H1 (cell line): ENCODE measurements around the gene GALP. TPM values are rescaled to one million over a fixed set of nuclear protein-coding genes. Genes with fewer than 3 reads are reported as not detected.

ENCODE experiments used
- CTCF ChIA-PET: fragments of 300-600 bp; sonication (Branson Sonifier 250); formaldehyde crosslinking; loops from one replicate; lab custom pipeline; 2021; ENCODE audit not compliant: partially characterized antibody; lab: Charles Lee
- POLR2A ChIA-PET: fragments of 300-600 bp; sonication (Branson Sonifier 250); formaldehyde crosslinking; loops from one replicate; lab custom pipeline; 2021; ENCODE audit warnings: inconsistent platforms; ENCODE audit not compliant: partially characterized antibody; lab: Charles Lee
- DNase-seq, 2 experiments: peaks; one replicate each; pipeline versions ENCODE4 v3.0.0 to v3.0.0-alpha.2; 2010 to 2022; ENCODE audit warnings: low spot score in 2 of 2, low read depth in 1 of 2, mixed read lengths in 1 of 2
- FAIRE-seq: peaks from 2 replicates; lab custom pipeline; 2011; peaks lifted over from hg19 to GRCh38; lab: Jason Lieb, UNC
- H2AFZ ChIP-seq: 2 replicates; pipeline ENCODE4 v1.8.1; 2012; ENCODE audit warnings: low read length, inconsistent platforms
- H2AK5ac ChIP-seq: 2 replicates; pipeline ENCODE4 v1.6.1; 2013; ENCODE audit warnings: low read depth, low read length
- H2BK120ac ChIP-seq: replicated peaks from 2 replicates; pipeline ENCODE3; 2013; ENCODE audit warnings: low read depth, low read length, inconsistent platforms
- H2BK12ac ChIP-seq: 2 replicates; pipeline ENCODE4 v1.6.1; 2013; ENCODE audit warnings: low read depth, low read length
- H2BK15ac ChIP-seq: 2 replicates; pipeline ENCODE4 v1.6.1; 2013; ENCODE audit warnings: low read length
- H2BK20ac ChIP-seq: 2 replicates; pipeline ENCODE4 v1.6.1; 2013; ENCODE audit warnings: low read length
- H2BK5ac ChIP-seq: 2 replicates; pipeline ENCODE4 v1.6.1; 2013; ENCODE audit warnings: low read depth, low read length
- H3K14ac ChIP-seq: 2 replicates; pipeline ENCODE4 v1.6.1; 2013; ENCODE audit warnings: inconsistent platforms; ENCODE audit not compliant: insufficient read length
- H3K18ac ChIP-seq: 2 replicates; pipeline ENCODE4 v1.6.1; 2013; ENCODE audit warnings: low read length; ENCODE audit errors: extremely low read depth
- H3K23ac ChIP-seq: 2 replicates; pipeline ENCODE4 v1.6.1; 2013; ENCODE audit warnings: inconsistent platforms; ENCODE audit not compliant: insufficient read length
- H3K23me2 ChIP-seq: 2 replicates; pipeline ENCODE4 v1.6.1; 2013; ENCODE audit warnings: low read depth, low read length
- H3K27ac ChIP-seq: 2 replicates; pipeline ENCODE4 v1.6.1; 2011; ENCODE audit warnings: low read depth, low read length, inconsistent platforms
- H3K27me3 ChIP-seq, 4 experiments: replicated peaks in 1 of 4; 1 replicate in 1 of 4; 2 replicates in 3 of 4; pipeline versions ENCODE4 v1.6.1 to v1.8.1; 2011 to 2013; ENCODE audit warnings: low read length in 3 of 4, mild to moderate bottlenecking in 3 of 4, inconsistent platforms in 2 of 4, mixed read lengths in 2 of 4, moderate library complexity in 1 of 4; ENCODE audit not compliant: control insufficient read depth in 3 of 4, insufficient read depth in 3 of 4; ENCODE audit errors: extremely low read depth in 1 of 4
- H3K36me3 ChIP-seq, 4 experiments: 2 replicates each; pipeline versions ENCODE4 v1.6.1 to v1.8.1; 2011 to 2013; ENCODE audit warnings: mild to moderate bottlenecking in 4 of 4, low read length in 3 of 4, moderate library complexity in 2 of 4, control low read depth in 1 of 4, inconsistent platforms in 1 of 4; ENCODE audit not compliant: insufficient read depth in 4 of 4, control insufficient read depth in 2 of 4
- H3K4ac ChIP-seq: replicated peaks from 2 replicates; pipeline ENCODE3; 2013; ENCODE audit warnings: low read length, low read depth, mixed read lengths, inconsistent platforms; ENCODE audit not compliant: insufficient read length
- H3K4me1 ChIP-seq, 4 experiments: replicated peaks in 1 of 4; 1 replicate in 1 of 4; 2 replicates in 3 of 4; pipeline versions ENCODE4 v1.6.1 to v1.8.1; 2011 to 2013; ENCODE audit warnings: low read length in 3 of 4, inconsistent platforms in 2 of 4, mixed read lengths in 1 of 4; ENCODE audit not compliant: insufficient read depth in 4 of 4, control insufficient read depth in 3 of 4
- H3K4me2 ChIP-seq, 2 experiments: 2 replicates each; pipeline versions ENCODE4 v1.6.1 to v1.8.1; 2011 to 2013; ENCODE audit warnings: low read depth in 2 of 2, low read length in 2 of 2, control low read depth in 1 of 2, inconsistent platforms in 1 of 2, mild to moderate bottlenecking in 1 of 2; ENCODE audit not compliant: insufficient read depth in 1 of 2
- H3K4me3 ChIP-seq, 4 experiments: fragments of 200-600, 300-600 bp in 1 of 4; sonication (generic), shearing (Covaris generic), sonication (Bioruptor Twin) in 1 of 4; 2 replicates each; pipeline versions ENCODE4 v1.5.1 to v1.8.1; 2011 to 2016; ENCODE audit warnings: low read length in 4 of 4, low read depth in 3 of 4, control low read depth in 2 of 4, inconsistent platforms in 2 of 4, mild to moderate bottlenecking in 2 of 4, mixed read lengths in 1 of 4, moderate library complexity in 1 of 4; ENCODE audit not compliant: insufficient read depth in 2 of 4; ENCODE audit errors: extremely low read depth in 1 of 4
- H3K56ac ChIP-seq: replicated peaks from 2 replicates; pipeline ENCODE3; 2013; ENCODE audit warnings: low read depth, mild to moderate bottlenecking, mixed read lengths, low read length, inconsistent platforms; ENCODE audit not compliant: insufficient read length
- H3K79me1 ChIP-seq: 2 replicates; pipeline ENCODE4 v1.6.1; 2013; ENCODE audit warnings: low read depth, low read length, control low read depth
- H3K79me2 ChIP-seq, 2 experiments: 2 replicates each; pipeline versions ENCODE4 v1.6.1 to v1.8.1; 2012 to 2013; ENCODE audit warnings: low read length in 2 of 2, mild to moderate bottlenecking in 2 of 2, inconsistent platforms in 1 of 2; ENCODE audit not compliant: insufficient read depth in 2 of 2, control insufficient read depth in 1 of 2
- H3K9ac ChIP-seq, 4 experiments: replicated peaks in 1 of 4; 1 replicate in 1 of 4; 2 replicates in 3 of 4; pipeline versions ENCODE4 v1.6.1 to v1.8.1; 2011 to 2013; ENCODE audit warnings: low read depth in 3 of 4, low read length in 3 of 4, control low read depth in 2 of 4, mild to moderate bottlenecking in 2 of 4, moderate library complexity in 2 of 4, inconsistent platforms in 1 of 4; ENCODE audit errors: extremely low read depth in 1 of 4
- H3K9me3 ChIP-seq, 2 experiments: 2 replicates each; pipeline versions ENCODE4 v1.6.1 to v1.8.1; 2012 to 2013; ENCODE audit warnings: mild to moderate bottlenecking in 2 of 2, moderate library complexity in 2 of 2, control low read depth in 1 of 2, inconsistent platforms in 1 of 2, low read depth in 1 of 2, low read length in 1 of 2, mixed read lengths in 1 of 2; ENCODE audit not compliant: insufficient read depth in 2 of 2
- H4K20me1 ChIP-seq, 2 experiments: replicated peaks in 1 of 2; 2 replicates each; pipeline versions ENCODE3 to v1.8.1; 2011 to 2013; ENCODE audit warnings: inconsistent platforms in 2 of 2, low read length in 2 of 2, mild to moderate bottlenecking in 1 of 2; ENCODE audit not compliant: insufficient read depth in 2 of 2, control insufficient read depth in 1 of 2
- H4K5ac ChIP-seq: 2 replicates; pipeline ENCODE4 v1.6.1; 2013; ENCODE audit warnings: low read length, low read depth, mixed read lengths, inconsistent platforms; ENCODE audit not compliant: insufficient read length
- H4K8ac ChIP-seq: 2 replicates; pipeline ENCODE4 v1.8.0; 2013; ENCODE audit warnings: mild to moderate bottlenecking, moderate library complexity, low read length, inconsistent platforms; ENCODE audit not compliant: insufficient read depth; ENCODE audit errors: extremely low read depth
- H4K91ac ChIP-seq: replicated peaks from 2 replicates; pipeline ENCODE3; 2013; ENCODE audit warnings: low read length, mixed read lengths, inconsistent platforms; ENCODE audit not compliant: insufficient read length
- WGBS, 2 experiments: shearing (Covaris generic) in 1 of 2; methylation state at CpG; one replicate each; pipeline versions ENCODE4 v1.1.6 to v1.1.7; 2013 to 2015; ENCODE audit warnings: low lambda C conversion rate in 2 of 2, mixed read lengths in 2 of 2, inconsistent platforms in 1 of 2, low coverage in 1 of 2, missing lambda C conversion rate in 1 of 2; ENCODE audit not compliant: insufficient replicate concordance in 2 of 2, insufficient coverage in 1 of 2, insufficient read length in 1 of 2; ENCODE audit errors: extremely low coverage in 1 of 2, missing lambda C conversion rate in 1 of 2; 5-methylcytosine and 5-hydroxymethylcytosine counted together
- polyA plus RNA-seq, 7 experiments: library from polyadenylated mRNA; depleted of rRNA in 3 of 7; stranded (reverse) in 5 of 7; unstranded in 2 of 7; fragments of >200 nt in 5 of 7; fragments of 200-250 nt in 2 of 7; gene quantifications; 1 replicate in 5 of 7; 2 replicates in 1 of 7; 4 replicates in 1 of 7; pipeline versions ENCODE4 v1.2.1 to v1.2.3, GENCODE V29; 2011 to 2013; ENCODE audit warnings: missing spikeins in 2 of 7, mixed read lengths in 2 of 7
- total RNA-seq: library from RNA; stranded (reverse); fragmentation: NEBNext Ultra II Directional; extraction: Animal tissue kit (Norgen Biotek cat#: 25700); gene quantifications from 2 replicates; pipeline ENCODE4 v1.2.1, GENCODE V29; 2021

The GALP gene
- total and polyA plus RNA-seq, 2 of the 8 experiments (the other 6 are each of a cell fraction or from before 2014, with no cell fraction given): 0.14 TPM; not detected in 1

- no peak overlapping the region for H4K5ac ChIP-seq
- no peak overlapping the region for H3K27ac ChIP-seq
- no peaks in the 10 kb centered on the region for H3K36me3 ChIP-seq
- no peak overlapping the region for H2AK5ac ChIP-seq
- H3K9ac ChIP-seq: no peak overlapping the region
- H3K4ac ChIP-seq: no peak overlapping the region
- H2AFZ ChIP-seq: no peak overlapping the region
- H2BK120ac ChIP-seq: no peak overlapping the region
- FAIRE-seq: no peak
- no peak overlapping the region for H3K4me2 ChIP-seq
- H3K18ac ChIP-seq: no peak overlapping the region
- no peak overlapping the region for H4K8ac ChIP-seq
- no peaks in the 10 kb centered on the region for H3K9me3 ChIP-seq
- H4K20me1 ChIP-seq: no peaks in the 10 kb centered on the region
- H2BK15ac ChIP-seq: no peak overlapping the region
- H3K4me1 ChIP-seq: peaks cover 0 to 2% (median 0%) of the 10 kb centered on the region in 4 experiments; a peak in 2 of 7 replicates
- H3K79me2 ChIP-seq: no peaks in the 10 kb centered on the region
- no peaks in the 10 kb centered on the region for H3K27me3 ChIP-seq
- ChIA-PET POLR2A (no interaction called here), CTCF (interaction anchor here (1.7 kb wide), 1 partner anchor 8 kb away, joined by 3 read pairs; no protein-coding TSS in a partner anchor)
- no peaks in the 10 kb centered on the region for H3K23me2 ChIP-seq
- H3K14ac ChIP-seq: no peak overlapping the region
- H2BK5ac ChIP-seq: no peak overlapping the region
- H2BK20ac ChIP-seq: no peak overlapping the region
- no peak overlapping the region for H3K23ac ChIP-seq
- H3K4me3 ChIP-seq: no peak overlapping the region
- no peak overlapping the region for H4K91ac ChIP-seq
- no peak for DNase-seq
- no peak overlapping the region for H2BK12ac ChIP-seq
- WGBS, 2 experiments: 94% methylated on average over 7 of the region's 7 CpGs; no CpG with 5 or more reads in 1 of the 2 experiments
- H3K79me1 ChIP-seq: no peaks in the 10 kb centered on the region
- H3K56ac ChIP-seq: no peak overlapping the region
Measured at GRCh38 chr19:56130006-56130405, 45.8 kb upstream of the GALP start.
